ENCODE results near the gene C16orf74. TPM values are rescaled to one million over a fixed set of nuclear protein-coding genes. Genes with fewer than 3 reads are reported as not detected.

The C16orf74 gene
- total and polyA plus RNA-seq, 2 of the 8 experiments (the other 6 are each of a cell fraction or from before 2014, with no cell fraction given): 7.3 to 9.3 TPM

DNA sequence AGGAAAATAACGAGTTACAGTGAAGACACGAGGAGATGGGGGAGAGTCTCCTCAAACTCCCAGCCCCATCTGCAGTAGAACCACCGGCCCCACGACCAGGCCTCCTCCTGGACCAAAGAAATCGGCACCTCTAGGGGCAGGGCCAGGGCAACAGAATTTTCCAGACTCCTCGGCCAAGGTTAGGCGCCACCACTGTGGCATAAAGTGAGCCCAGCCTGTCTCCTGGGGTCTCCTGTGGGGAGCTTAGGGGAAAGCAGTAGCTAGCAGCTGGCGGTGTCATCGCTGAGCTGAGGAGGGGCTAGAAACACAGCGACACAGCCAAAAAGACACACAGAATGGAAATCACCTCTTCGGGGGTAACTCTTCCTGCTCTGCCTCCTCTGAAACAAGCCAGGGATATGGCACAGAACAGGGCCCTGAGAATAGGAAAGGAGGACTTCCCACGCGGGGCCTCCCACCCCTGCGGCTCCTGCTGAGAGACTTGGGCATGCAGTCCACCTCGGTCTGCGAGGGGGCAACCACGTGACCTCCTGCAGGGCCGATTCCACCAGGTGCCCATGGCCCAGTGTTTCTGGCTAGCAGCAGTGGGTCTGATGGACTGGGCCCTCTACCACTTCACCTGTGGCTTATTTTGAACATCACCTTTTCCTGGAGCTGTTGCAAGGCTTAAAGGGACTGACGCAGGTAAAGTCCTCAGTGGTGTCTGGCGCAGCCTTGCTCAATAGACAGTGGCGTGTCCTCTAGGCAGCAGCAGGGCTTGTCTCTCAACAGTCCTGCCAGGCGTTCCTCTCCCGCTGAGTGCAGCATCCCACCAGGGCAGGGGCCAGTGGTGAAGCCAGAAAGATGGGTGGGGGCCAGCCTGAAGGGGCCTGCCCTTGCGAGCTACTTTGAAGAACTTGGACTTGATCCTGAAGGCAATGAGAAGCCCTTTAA lies 55.4 kb downstream of the C16orf74 start:
- no peak overlapping the region for H2AK5ac ChIP-seq (ENCODE audit: low read depth, low read length)
- H3K27ac ChIP-seq (ENCODE audit: low read depth, low read length): no peak overlapping the region
- no peak overlapping the region for H2BK15ac ChIP-seq (ENCODE audit: low read length)
- H2BK5ac ChIP-seq (ENCODE audit: low read depth, low read length): no peak overlapping the region
- no peak overlapping the region for H3K9ac ChIP-seq (replicated peaks in 1 of 4; ENCODE audit: extremely low read depth in 1 of 4, low read depth in 3 of 4, low read length in 3 of 4)
- no peak for DNase-seq (ENCODE audit: low read depth in 1 of 2, low spot score in 2 of 2)
- POLR2A ChIA-PET (ENCODE audit: partially characterized antibody): interaction anchor here (1.2 kb wide), 1 partner anchor 11 kb away, joined by 3 read pairs; no protein-coding TSS in a partner anchor
- H4K8ac ChIP-seq (ENCODE audit: extremely low read depth, insufficient read depth, low read length): no peak overlapping the region
- no peak overlapping the region for H3K56ac ChIP-seq (replicated peaks; ENCODE audit: insufficient read length, low read depth, low read length)
- H4K20me1 ChIP-seq (replicated peaks in 1 of 2; ENCODE audit: control insufficient read depth in 1 of 2, insufficient read depth in 2 of 2, low read length in 2 of 2): no peaks in the 10 kb centered on the region
- H4K91ac ChIP-seq (replicated peaks; ENCODE audit: insufficient read length, low read length): no peak overlapping the region
- no peaks in the 10 kb centered on the region for H3K27me3 ChIP-seq (replicated peaks in 1 of 4; ENCODE audit: control insufficient read depth in 3 of 4, extremely low read depth in 1 of 4, insufficient read depth in 3 of 4, low read length in 3 of 4)
- no peak overlapping the region for H2BK20ac ChIP-seq (ENCODE audit: low read length)
- H2BK12ac ChIP-seq (ENCODE audit: low read depth, low read length): no peak overlapping the region
- no peak overlapping the region for H2AFZ ChIP-seq (ENCODE audit: low read length)
- H4K5ac ChIP-seq (ENCODE audit: insufficient read length, low read depth, low read length): no peak overlapping the region
- H3K36me3 ChIP-seq (ENCODE audit: control insufficient read depth in 2 of 4, insufficient read depth in 4 of 4, low read length in 3 of 4): no peaks in the 10 kb centered on the region
- H3K23me2 ChIP-seq (ENCODE audit: low read depth, low read length): no peaks in the 10 kb centered on the region
- no peak overlapping the region for H3K18ac ChIP-seq (ENCODE audit: extremely low read depth, low read length)
- no peak overlapping the region for H3K23ac ChIP-seq (ENCODE audit: insufficient read length)
- no peak for TF ChIP-seq BCL11A (IDR thresholded peaks at IDR 0.05; ENCODE audit: low read depth in 2 of 2, low read length in 2 of 2)
- no peak for TF ChIP-seq KDM5A (IDR thresholded peaks at IDR 0.05; ENCODE audit: low read length)
- no peak for TF ChIP-seq RXRA (IDR thresholded peaks at IDR 0.05; ENCODE audit: insufficient read depth, low read depth, low read length)
- TF ChIP-seq TAF1 (IDR thresholded peaks at IDR 0.05; ENCODE audit: low read depth, low read length): no peak
- TF ChIP-seq GABPA (IDR thresholded peaks at IDR 0.05; ENCODE audit: borderline replicate concordance, insufficient read depth, low read length): no peak
- H2BK120ac ChIP-seq (replicated peaks; ENCODE audit: low read depth, low read length): no peak overlapping the region
- H3K79me2 ChIP-seq (ENCODE audit: control insufficient read depth in 1 of 2, insufficient read depth in 2 of 2, low read length in 2 of 2): no peaks in the 10 kb centered on the region
- 84% methylated on average over 23 of the region's 24 CpGs; no CpG with 5 or more reads in 1 of the 2 experiments for whole genome bisulfite sequencing, 2 experiments (ENCODE audit: extremely low coverage in 1 of 2, insufficient coverage in 1 of 2, insufficient read length in 1 of 2, insufficient replicate concordance in 2 of 2, low coverage in 1 of 2, low lambda C conversion rate in 2 of 2, missing lambda C conversion rate in 1 of 2)
- CTCF ChIA-PET (ENCODE audit: partially characterized antibody): interaction anchor here (0.7 to 37.0 kb wide), 13 partner anchors 9 to 275 kb away, joined by 3 to 620 read pairs (median 3); no protein-coding TSS in a partner anchor
- H3K79me1 ChIP-seq (ENCODE audit: low read depth, low read length): no peaks in the 10 kb centered on the region
- H3K4me1 ChIP-seq (replicated peaks in 1 of 4; ENCODE audit: control insufficient read depth in 3 of 4, insufficient read depth in 4 of 4, low read length in 3 of 4): peaks cover 0 to 6% (median 2%) of the 10 kb centered on the region in 4 experiments; a peak in 3 of 7 replicates
- FAIRE-seq: no peak
- H3K4me3 ChIP-seq (ENCODE audit: extremely low read depth in 1 of 4, insufficient read depth in 2 of 4, low read depth in 3 of 4, low read length in 4 of 4): no peak overlapping the region
- H3K4me2 ChIP-seq (ENCODE audit: insufficient read depth in 1 of 2, low read depth in 2 of 2, low read length in 2 of 2): no peak overlapping the region
- H3K14ac ChIP-seq (ENCODE audit: insufficient read length): no peak overlapping the region
- no peak overlapping the region for H3K4ac ChIP-seq (replicated peaks; ENCODE audit: insufficient read length, low read depth, low read length)
- no peaks in the 10 kb centered on the region for H3K9me3 ChIP-seq (ENCODE audit: insufficient read depth in 2 of 2, low read depth in 1 of 2, low read length in 1 of 2)
